GM18951 (cell line): ENCODE measurements around the gene PPM1J.

ENCODE experiments used
- POLR2A ChIP-seq: IDR thresholded peaks from 4 replicates; pipeline ENCODE4 v1.6.1; 2011; ENCODE audit warnings: mild to moderate bottlenecking; ENCODE audit not compliant: insufficient read length, insufficient read depth; ENCODE audit errors: extremely low read depth
- in situ Hi-C: fragments of 300-500 bp; cut with MboI; formaldehyde crosslinking; loops from one replicate; pipeline ENCODE4 v1.12.0; 2022; ENCODE audit warnings: low sequenced_read_pairs, mixed read lengths, inconsistent platforms; ENCODE audit not compliant: unreplicated experiment

Gene PPM1J

GRCh38 chr1:112673592-112674439 is 41.3 kb downstream of the PPM1J start:
- TF ChIP-seq POLR2A, result no peak
- in situ Hi-C loops, result no loop called here

- no peak for TF ChIP-seq POLR2A
- in situ Hi-C loops, result no loop called here
These were observed 42.3 kb downstream of the PPM1J start for GRCh38 chr1:112672842-112673241.

- in situ Hi-C loops, result no loop called here
- TF ChIP-seq POLR2A, result no peak
These were observed 43.1 kb downstream of the PPM1J start for GRCh38 chr1:112672009-112672408.

DNA sequence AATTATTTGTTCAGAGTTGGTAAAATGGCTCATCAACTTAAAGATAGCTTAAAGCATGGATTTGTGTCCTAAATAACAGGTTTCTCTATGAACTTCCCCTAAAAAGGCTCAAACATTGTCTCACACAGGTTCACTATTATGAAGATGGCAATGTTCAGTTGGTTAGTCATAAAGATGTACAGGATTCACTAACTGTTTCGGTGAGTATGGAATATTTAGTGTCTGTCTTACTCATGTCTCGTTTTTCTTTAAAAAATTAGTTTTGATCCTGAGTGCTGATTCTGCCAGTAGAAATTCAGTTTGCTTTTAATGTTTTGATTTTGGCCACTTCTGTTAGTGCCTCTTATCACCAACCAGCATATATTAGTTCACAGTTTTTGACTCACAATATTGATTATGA is 48.2 kb downstream of the PPM1J start:
- no peak for TF ChIP-seq POLR2A
- in situ Hi-C loops, result no loop called here

DNA sequence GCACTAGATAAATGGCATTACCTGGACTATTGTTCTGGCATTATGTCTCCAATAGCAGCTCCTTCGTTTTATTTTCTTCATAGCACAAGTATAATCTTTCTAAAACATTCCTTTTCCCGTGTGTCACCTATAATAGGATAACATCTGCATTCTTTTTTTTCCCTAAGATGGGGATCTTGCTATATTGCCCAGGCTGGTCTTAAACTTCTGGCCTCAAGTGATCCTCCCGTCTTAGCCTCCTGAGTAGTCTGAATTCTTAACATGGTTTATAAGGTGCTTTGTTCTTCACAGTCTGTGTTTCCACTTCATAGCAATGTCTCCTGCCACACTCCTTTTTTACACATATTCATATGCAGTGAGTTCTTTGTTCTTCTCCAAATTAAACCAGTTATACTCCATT is 49.3 kb downstream of the PPM1J start:
- in situ Hi-C loops, result no loop called here
- no peak for TF ChIP-seq POLR2A
